Endothelial cell of umbilical vein (primary cell): ENCODE measurements around the gene CELA3A.

Source experiments
- CTCF ChIP-seq, 2 donors: IDR thresholded peaks; 1 replicate in 1 of 2; 2 replicates in 1 of 2; pipeline ENCODE4 v1.5.1; 2011; ENCODE audit warnings: low read length in 2 of 2, mild to moderate bottlenecking in 2 of 2, moderate library complexity in 2 of 2, control low read depth in 1 of 2, inconsistent platforms in 1 of 2, low read depth in 1 of 2; ENCODE audit not compliant: insufficient read depth in 1 of 2; ENCODE audit errors: extremely low read depth in 1 of 2
- EZH2 ChIP-seq: IDR thresholded peaks from 2 replicates; pipeline ENCODE4 v1.6.1; 2012; ENCODE audit warnings: borderline replicate concordance, low read depth, mild to moderate bottlenecking, moderate library complexity, low read length, inconsistent platforms; ENCODE audit not compliant: severe bottlenecking
- GATA2 ChIP-seq: IDR thresholded peaks from 2 replicates; pipeline ENCODE4 v1.7.0; 2011; ENCODE audit warnings: low read depth, mild to moderate bottlenecking, moderate library complexity, mixed read lengths, low read length; ENCODE audit not compliant: insufficient read length, insufficient read depth
- MAX ChIP-seq: IDR thresholded peaks from 2 replicates; pipeline ENCODE4 v1.6.1; 2011; ENCODE audit not compliant: insufficient read depth, insufficient read length
- MYC ChIP-seq: IDR thresholded peaks from one replicate; pipeline ENCODE4 v1.6.1; 2011; ENCODE audit warnings: mild to moderate bottlenecking, low read depth, low read length
- POLR2A ChIP-seq: IDR thresholded peaks from 2 replicates; pipeline ENCODE4 v1.6.1; 2012; ENCODE audit warnings: low read depth, mild to moderate bottlenecking, control low read depth, low read length
- POLR2AphosphoS5 ChIP-seq: IDR thresholded peaks from 2 replicates; pipeline ENCODE4 v1.6.1; 2012; ENCODE audit warnings: low read depth, mild to moderate bottlenecking, control low read depth, low read length, moderate library complexity; ENCODE audit not compliant: insufficient read depth

- TF ChIP-seq CTCF (IDR thresholded peaks at IDR 0.05; ENCODE audit: extremely low read depth in 1 of 2, insufficient read depth in 1 of 2, low read depth in 1 of 2, low read length in 2 of 2) (no peak), POLR2AphosphoS5 (no peak), EZH2 (no peak), MYC (no peak), POLR2A (no peak), MAX (no peak), GATA2 (no peak)
Observed at GRCh38 chr1:21966247-21967000, 35.0 kb upstream of the CELA3A start.
